Astrocyte (in vitro differentiated cells and primary cell): ENCODE measurements around the gene TMEM63B. TPM values are rescaled to one million over a fixed set of nuclear protein-coding genes. Genes with fewer than 3 reads are reported as not detected.

Experiments used
- DNase-seq: peaks from one replicate; pipeline ENCODE4 v3.0.0-alpha.2; 2010; ENCODE audit warnings: low read depth
- FAIRE-seq: peaks from 2 replicates; lab custom pipeline; 2011; peaks lifted over from hg19 to GRCh38; lab: Jason Lieb, UNC
- H2AFZ ChIP-seq: 2 replicates; pipeline ENCODE4 v1.6.0; 2012; ENCODE audit warnings: low read depth, low read length, inconsistent platforms
- H3K27ac ChIP-seq: 2 replicates; pipeline ENCODE4 v1.5.1; 2011; ENCODE audit warnings: low read depth, low read length, inconsistent platforms
- H3K27me3 ChIP-seq: 2 replicates; pipeline ENCODE4 v1.6.0; 2011; ENCODE audit warnings: low read length, inconsistent platforms; ENCODE audit not compliant: insufficient read depth
- H3K36me3 ChIP-seq: 2 replicates; pipeline ENCODE4 v1.5.1; 2011; ENCODE audit warnings: low read length, inconsistent platforms; ENCODE audit not compliant: insufficient read depth
- H3K4me1 ChIP-seq: 2 replicates; pipeline ENCODE4 v1.5.1; 2011; ENCODE audit warnings: low read length, inconsistent platforms; ENCODE audit not compliant: insufficient read depth
- H3K4me2 ChIP-seq: 2 replicates; pipeline ENCODE4 v1.6.0; 2012; ENCODE audit warnings: low read length, inconsistent platforms
- H3K4me3 ChIP-seq: 2 replicates; pipeline ENCODE4 v1.5.1; 2011; ENCODE audit warnings: low read depth, mild to moderate bottlenecking, low read length, inconsistent platforms; ENCODE audit not compliant: insufficient read depth
- H3K79me2 ChIP-seq: 2 replicates; pipeline ENCODE4 v1.6.0; 2012; ENCODE audit warnings: mild to moderate bottlenecking, low read length, inconsistent platforms; ENCODE audit not compliant: insufficient read depth
- H3K9ac ChIP-seq: 2 replicates; pipeline ENCODE4 v1.6.0; 2012; ENCODE audit warnings: mild to moderate bottlenecking, low read length, inconsistent platforms
- H3K9me3 ChIP-seq: 2 replicates; pipeline ENCODE4 v1.5.1; 2012; ENCODE audit warnings: low read depth, mild to moderate bottlenecking, low read length, inconsistent platforms; ENCODE audit not compliant: insufficient read depth
- H4K20me1 ChIP-seq: 2 replicates; pipeline ENCODE4 v1.6.0; 2012; ENCODE audit warnings: low read length, inconsistent platforms; ENCODE audit not compliant: insufficient read depth
- H3K27ac Mint-ChIP-seq: one replicate; pipeline ENCODE4 v1.8.0; 2021; ENCODE audit warnings: mild to moderate bottlenecking, mixed read lengths; ENCODE audit not compliant: unreplicated experiment
- H3K27me3 Mint-ChIP-seq: one replicate; pipeline ENCODE4 v1.8.0; 2021; ENCODE audit warnings: low read depth, mixed read lengths; ENCODE audit not compliant: unreplicated experiment
- H3K36me3 Mint-ChIP-seq: one replicate; pipeline ENCODE4 v1.8.0; 2021; ENCODE audit warnings: low read depth, mixed read lengths; ENCODE audit not compliant: unreplicated experiment
- H3K4me1 Mint-ChIP-seq: one replicate; pipeline ENCODE4 v1.8.0; 2021; ENCODE audit warnings: low read depth, mixed read lengths; ENCODE audit not compliant: unreplicated experiment
- H3K4me3 Mint-ChIP-seq: one replicate; pipeline ENCODE4 v1.8.0; 2021; ENCODE audit warnings: mild to moderate bottlenecking, moderate library complexity, mixed read lengths; ENCODE audit not compliant: unreplicated experiment
- H3K9me3 Mint-ChIP-seq: one replicate; pipeline ENCODE4 v1.8.0; 2021; ENCODE audit warnings: mild to moderate bottlenecking, mixed read lengths; ENCODE audit not compliant: unreplicated experiment
- EZH2 ChIP-seq: IDR thresholded peaks from 2 replicates; pipeline ENCODE4 v1.6.1; 2012; ENCODE audit warnings: mild to moderate bottlenecking, low read length, inconsistent platforms; ENCODE audit not compliant: insufficient read depth
- total RNA-seq: library from RNA; stranded (reverse); gene quantifications from 2 replicates; pipeline ENCODE4 v1.2.1, GENCODE V29; 2021
- TF ChIP-seq, protein P1 (sequence below): IDR thresholded peaks from 2 replicates; pipeline ENCODE4 v1.5.1; 2011; ENCODE audit warnings: low read depth, mild to moderate bottlenecking, inconsistent platforms, low read length, moderate library complexity; ENCODE audit not compliant: insufficient read depth

TMEM63B gene
- total RNA-seq, 1 donor from 2014 or later: 86.6 TPM

DNA sequence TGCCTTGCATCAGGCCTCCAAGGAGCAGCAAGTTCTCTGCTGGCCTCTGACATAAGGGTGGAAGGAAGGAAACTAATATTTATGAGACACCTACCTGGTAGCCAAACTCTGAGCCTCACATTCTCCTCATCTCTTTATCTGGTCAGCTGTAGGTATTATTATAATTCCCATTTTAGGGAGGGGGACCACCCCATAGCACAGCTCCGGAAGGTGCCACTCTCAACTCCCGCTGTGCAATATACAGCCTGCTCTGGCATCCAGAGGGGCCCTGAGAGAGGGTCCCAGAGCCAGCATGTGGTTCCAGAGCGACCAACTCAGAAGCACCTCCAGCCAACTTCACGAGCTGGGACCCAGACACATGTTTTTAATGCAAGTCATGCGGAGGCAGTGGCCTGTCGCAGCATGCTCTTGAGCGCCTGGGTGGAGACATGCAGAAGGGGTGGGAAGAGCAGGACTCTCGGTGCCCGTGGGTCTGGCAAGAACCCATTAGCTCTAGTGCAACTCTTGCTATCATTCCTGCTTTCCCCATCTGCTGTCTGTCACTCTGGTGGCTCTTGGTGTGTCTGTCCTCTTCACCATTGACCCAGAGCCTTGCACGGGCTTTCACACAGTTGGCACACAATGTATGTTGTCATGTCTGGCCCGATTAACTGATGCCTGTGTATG lies 74.4 kb downstream of the TMEM63B start:
- no peak for DNase-seq
- H3K9me3 Mint-ChIP-seq: no peaks in the 10 kb centered on the region
- Histone ChIP-seq H3K36me3 (no peaks in the 10 kb centered on the region), H3K27me3 (no peaks in the 10 kb centered on the region), H3K9ac (no peak overlapping the region), H4K20me1 (no peaks in the 10 kb centered on the region), H3K9me3 (no peaks in the 10 kb centered on the region), H3K4me1 (no peaks in the 10 kb centered on the region), H3K4me2 (no peak overlapping the region), H2AFZ (no peak overlapping the region), H3K4me3 (no peak overlapping the region), H3K27ac (no peak overlapping the region), H3K79me2 (no peaks in the 10 kb centered on the region)
- no peaks in the 10 kb centered on the region for H3K36me3 Mint-ChIP-seq
- H3K4me3 Mint-ChIP-seq: no peak overlapping the region
- peaks cover 2% of the 10 kb centered on the region for H3K27me3 Mint-ChIP-seq
- H3K4me1 Mint-ChIP-seq: peaks cover 7% of the 10 kb centered on the region
- no peak overlapping the region for H3K27ac Mint-ChIP-seq
- no peak for TF ChIP-seq EZH2
- TF ChIP-seq, protein P1, sequence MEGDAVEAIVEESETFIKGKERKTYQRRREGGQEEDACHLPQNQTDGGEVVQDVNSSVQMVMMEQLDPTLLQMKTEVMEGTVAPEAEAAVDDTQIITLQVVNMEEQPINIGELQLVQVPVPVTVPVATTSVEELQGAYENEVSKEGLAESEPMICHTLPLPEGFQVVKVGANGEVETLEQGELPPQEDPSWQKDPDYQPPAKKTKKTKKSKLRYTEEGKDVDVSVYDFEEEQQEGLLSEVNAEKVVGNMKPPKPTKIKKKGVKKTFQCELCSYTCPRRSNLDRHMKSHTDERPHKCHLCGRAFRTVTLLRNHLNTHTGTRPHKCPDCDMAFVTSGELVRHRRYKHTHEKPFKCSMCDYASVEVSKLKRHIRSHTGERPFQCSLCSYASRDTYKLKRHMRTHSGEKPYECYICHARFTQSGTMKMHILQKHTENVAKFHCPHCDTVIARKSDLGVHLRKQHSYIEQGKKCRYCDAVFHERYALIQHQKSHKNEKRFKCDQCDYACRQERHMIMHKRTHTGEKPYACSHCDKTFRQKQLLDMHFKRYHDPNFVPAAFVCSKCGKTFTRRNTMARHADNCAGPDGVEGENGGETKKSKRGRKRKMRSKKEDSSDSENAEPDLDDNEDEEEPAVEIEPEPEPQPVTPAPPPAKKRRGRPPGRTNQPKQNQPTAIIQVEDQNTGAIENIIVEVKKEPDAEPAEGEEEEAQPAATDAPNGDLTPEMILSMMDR: no peak
- no peak for FAIRE-seq

DNA sequence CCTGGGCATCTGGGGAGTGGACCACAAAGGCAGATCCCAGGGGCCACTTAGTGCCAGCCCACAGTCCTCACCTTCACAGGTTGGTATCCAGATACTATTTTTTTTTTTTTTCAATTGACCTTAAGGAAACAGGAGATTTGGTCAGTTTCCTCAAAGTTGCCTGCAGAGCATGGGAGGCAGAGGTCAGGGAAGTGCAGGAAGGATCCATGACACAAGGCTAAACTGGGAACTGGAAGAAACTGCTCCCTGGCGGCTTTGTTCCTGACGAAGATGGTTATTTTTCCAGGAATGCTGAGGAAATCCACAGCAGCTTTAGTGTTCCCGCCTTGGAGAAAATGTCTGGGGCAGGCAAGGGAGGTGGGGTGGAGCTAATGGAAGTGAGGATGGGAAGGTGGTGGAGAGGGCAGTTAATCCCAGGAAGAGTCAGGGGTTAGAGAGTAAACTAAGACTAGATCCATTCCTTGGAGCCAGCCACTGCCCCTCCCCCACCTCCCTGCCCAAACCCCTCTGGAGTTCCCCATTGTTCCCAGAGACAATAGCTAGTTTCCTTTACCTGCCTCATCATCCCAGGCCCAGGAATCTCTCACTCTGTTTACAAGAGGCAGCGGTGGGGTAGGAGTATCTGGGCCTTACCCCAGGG lies 75.1 kb downstream of the TMEM63B start:
- Histone ChIP-seq H3K4me3 (no peak overlapping the region), H4K20me1 (no peaks in the 10 kb centered on the region), H3K4me2 (no peak overlapping the region), H3K9ac (no peak overlapping the region), H3K36me3 (no peaks in the 10 kb centered on the region), H3K27me3 (no peaks in the 10 kb centered on the region), H2AFZ (no peak overlapping the region), H3K9me3 (no peaks in the 10 kb centered on the region), H3K27ac (no peak overlapping the region), H3K4me1 (no peaks in the 10 kb centered on the region), H3K79me2 (no peaks in the 10 kb centered on the region)
- H3K4me1 Mint-ChIP-seq: peaks cover 7% of the 10 kb centered on the region
- H3K9me3 Mint-ChIP-seq: no peaks in the 10 kb centered on the region
- FAIRE-seq (no peak), DNase-seq (no peak)
- TF ChIP-seq, protein P1: no peak
- no peak for TF ChIP-seq EZH2
- peaks cover 2% of the 10 kb centered on the region for H3K27me3 Mint-ChIP-seq
- H3K4me3 Mint-ChIP-seq: peak overlapping the region; percentile 60
- no peaks in the 10 kb centered on the region for H3K36me3 Mint-ChIP-seq
- no peak overlapping the region for H3K27ac Mint-ChIP-seq
